NT2/D1 (cell line): ENCODE measurements around the gene SCLY.
A peak's percentile ranks its signal among the peaks of the same experiment; 100 is the strongest.

ENCODE experiments used
- DNase-seq: peaks from one replicate; pipeline ENCODE4 v3.0.0-alpha.2; 2011; ENCODE audit warnings: low read depth, low spot score
- H3K27me3 ChIP-seq: 2 replicates; pipeline ENCODE4 v1.6.0; 2011; ENCODE audit warnings: mild to moderate bottlenecking; ENCODE audit not compliant: insufficient read length, insufficient read depth
- H3K36me3 ChIP-seq: 2 replicates; pipeline ENCODE4 v1.6.1; 2011; ENCODE audit warnings: mild to moderate bottlenecking, low read length, mixed read lengths; ENCODE audit not compliant: insufficient read depth, insufficient read length
- H3K4me1 ChIP-seq: 2 replicates; pipeline ENCODE4 v1.5.1; 2011; ENCODE audit not compliant: insufficient read depth, insufficient read length
- H3K4me3 ChIP-seq: 2 replicates; pipeline ENCODE4 v1.5.1; 2011; ENCODE audit warnings: low read depth; ENCODE audit not compliant: insufficient read length
- H3K9ac ChIP-seq: 2 replicates; pipeline ENCODE4 v1.6.0; 2011; ENCODE audit warnings: low read depth; ENCODE audit not compliant: insufficient read length
- H3K9me3 ChIP-seq: 2 replicates; pipeline ENCODE4 v1.5.1; 2011; ENCODE audit warnings: mild to moderate bottlenecking, low read length; ENCODE audit not compliant: insufficient read depth
- SUZ12 ChIP-seq: IDR thresholded peaks from 2 replicates; pipeline ENCODE4 v1.6.1; 2011; ENCODE audit not compliant: insufficient read length, insufficient read depth; ENCODE audit errors: extremely low read depth
- YY1 ChIP-seq: IDR thresholded peaks from 2 replicates; pipeline ENCODE4 v1.6.1; 2011; ENCODE audit not compliant: insufficient read length, insufficient read depth
- ZNF274 ChIP-seq: IDR thresholded peaks from 2 replicates; pipeline ENCODE4 v1.6.1; 2011; ENCODE audit warnings: mild to moderate bottlenecking, low read depth, low read length

The SCLY gene

DNA sequence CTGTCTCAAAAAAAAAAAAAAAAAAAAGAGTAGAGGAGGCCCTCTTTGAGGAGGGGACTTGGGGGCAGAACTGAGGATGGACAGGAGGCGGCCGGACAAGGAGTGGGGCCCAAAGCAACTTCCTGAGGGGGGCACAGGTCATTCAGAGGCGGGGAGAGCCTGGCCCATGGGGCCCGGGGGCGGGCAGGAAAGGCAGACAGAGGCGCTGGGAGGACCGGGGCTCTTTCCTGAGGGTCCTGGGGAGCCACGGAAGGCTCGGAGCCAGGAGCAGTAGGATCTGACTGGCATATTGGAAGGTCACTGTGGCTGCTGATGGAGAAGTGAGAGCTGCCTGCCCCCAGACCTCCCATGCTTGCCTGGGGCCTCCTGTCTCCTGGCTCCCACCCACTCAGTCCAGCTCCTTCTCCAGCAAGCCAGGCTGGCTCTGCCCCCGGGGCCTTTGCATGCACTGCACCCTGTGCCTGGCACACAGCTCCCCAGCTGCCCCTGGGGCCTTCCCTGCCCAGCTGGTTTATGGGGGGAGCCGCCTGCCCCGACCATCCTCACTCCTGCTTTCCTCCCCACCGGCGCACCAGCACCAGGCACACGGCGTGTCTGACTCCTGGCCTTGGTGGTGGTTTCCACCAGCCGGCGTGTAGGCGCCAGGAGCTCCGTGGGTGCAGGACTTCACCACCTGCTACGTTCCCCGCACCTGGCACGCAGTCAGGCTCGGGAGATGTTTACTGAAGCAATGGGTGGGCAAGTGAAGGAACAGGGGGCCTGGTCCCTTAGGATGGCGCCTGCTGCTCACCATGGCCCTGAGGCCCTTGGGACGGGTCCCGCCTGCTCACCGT, 44.9 kb downstream of the SCLY start:
- Histone ChIP-seq H3K36me3 (no peaks in the 10 kb centered on the region), H3K9ac (peak overlapping the region; percentile 61), H3K9me3 (no peaks in the 10 kb centered on the region), H3K4me3 (no peak overlapping the region), H3K27me3 (no peaks in the 10 kb centered on the region), H3K4me1 (peaks cover 27% of the 10 kb centered on the region)
- DNase-seq = no peak
- TF ChIP-seq YY1 (no peak), ZNF274 (no peak), SUZ12 (no peak)

DNA sequence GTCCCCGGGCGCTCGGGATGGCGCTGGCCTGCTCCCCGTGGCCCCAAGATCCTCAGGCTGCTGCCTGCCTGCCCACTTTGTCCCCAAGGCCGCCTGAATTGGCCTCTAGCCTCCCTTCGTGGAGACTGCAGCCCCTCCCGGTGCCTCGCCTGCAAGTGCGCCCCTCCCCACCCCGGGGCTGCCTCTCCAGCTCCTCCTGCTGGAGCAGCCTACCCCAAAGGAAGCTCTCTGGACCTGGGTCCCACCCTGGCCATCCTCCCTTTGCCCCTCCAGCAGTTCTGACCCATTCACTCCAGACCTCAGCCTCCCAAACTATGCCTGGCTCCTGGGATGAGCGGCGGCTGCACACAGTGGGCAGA, 45.5 kb downstream of the SCLY start:
- no peaks in the 10 kb centered on the region for H3K9me3 ChIP-seq
- peak overlapping the region; percentile 61 for H3K9ac ChIP-seq
- no peak overlapping the region for H3K4me3 ChIP-seq
- DNase-seq = no peak
- H3K27me3 ChIP-seq = no peaks in the 10 kb centered on the region
- H3K36me3 ChIP-seq = no peaks in the 10 kb centered on the region
- H3K4me1 ChIP-seq = peaks cover 27% of the 10 kb centered on the region
- TF ChIP-seq SUZ12 (no peak), YY1 (no peak), ZNF274 (no peak)

DNA sequence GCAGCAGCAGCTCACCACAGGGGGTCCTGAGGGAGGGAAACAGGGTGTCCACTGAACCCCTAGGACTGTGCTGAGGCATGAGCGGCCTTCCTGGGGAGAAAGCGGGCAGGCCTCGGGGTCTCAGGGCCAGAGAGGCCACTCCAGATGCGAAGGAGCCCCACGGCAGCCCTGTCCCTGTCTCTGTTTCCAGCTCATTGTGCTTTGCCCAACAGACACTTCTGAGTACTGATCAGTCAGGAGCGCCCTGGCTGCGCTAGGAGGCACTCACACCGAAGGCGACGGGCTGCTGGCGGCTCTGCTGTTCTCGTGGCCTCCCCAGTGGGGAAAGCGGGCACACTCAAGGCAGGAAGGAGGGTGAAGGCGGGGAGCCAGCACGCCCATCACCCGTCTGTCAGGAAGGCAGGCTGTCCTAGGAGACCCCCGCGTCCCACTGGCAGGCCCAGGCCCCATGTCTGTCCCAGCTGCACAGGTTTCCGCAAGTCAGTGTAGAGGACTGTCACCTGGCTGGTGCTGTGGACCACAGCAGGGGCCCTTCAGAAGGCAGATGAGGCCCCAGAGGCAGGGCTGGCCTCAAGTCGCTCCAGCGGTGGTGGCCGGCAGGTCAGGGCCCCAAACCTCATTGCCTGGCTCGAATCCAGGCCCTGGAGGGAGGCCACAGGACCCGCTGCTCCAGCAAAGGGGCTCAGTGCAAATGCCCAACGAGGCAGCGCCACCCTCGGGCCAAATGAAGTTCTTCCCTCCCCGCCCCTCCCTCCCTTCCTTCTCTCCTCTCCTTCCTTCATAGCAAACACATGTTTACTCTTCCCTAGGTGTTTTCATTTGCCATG, 46.1 kb downstream of the SCLY start:
- H3K4me3 ChIP-seq = no peak overlapping the region
- H3K9ac ChIP-seq = no peak overlapping the region
- H3K9me3 ChIP-seq = no peaks in the 10 kb centered on the region; the same call in 1 of the 2 replicates
- DNase-seq = no peak
- no peaks in the 10 kb centered on the region for H3K36me3 ChIP-seq
- no peaks in the 10 kb centered on the region for H3K27me3 ChIP-seq
- TF ChIP-seq SUZ12 (no peak), ZNF274 (no peak), YY1 (no peak)
- H3K4me1 ChIP-seq = peaks cover 27% of the 10 kb centered on the region

DNA sequence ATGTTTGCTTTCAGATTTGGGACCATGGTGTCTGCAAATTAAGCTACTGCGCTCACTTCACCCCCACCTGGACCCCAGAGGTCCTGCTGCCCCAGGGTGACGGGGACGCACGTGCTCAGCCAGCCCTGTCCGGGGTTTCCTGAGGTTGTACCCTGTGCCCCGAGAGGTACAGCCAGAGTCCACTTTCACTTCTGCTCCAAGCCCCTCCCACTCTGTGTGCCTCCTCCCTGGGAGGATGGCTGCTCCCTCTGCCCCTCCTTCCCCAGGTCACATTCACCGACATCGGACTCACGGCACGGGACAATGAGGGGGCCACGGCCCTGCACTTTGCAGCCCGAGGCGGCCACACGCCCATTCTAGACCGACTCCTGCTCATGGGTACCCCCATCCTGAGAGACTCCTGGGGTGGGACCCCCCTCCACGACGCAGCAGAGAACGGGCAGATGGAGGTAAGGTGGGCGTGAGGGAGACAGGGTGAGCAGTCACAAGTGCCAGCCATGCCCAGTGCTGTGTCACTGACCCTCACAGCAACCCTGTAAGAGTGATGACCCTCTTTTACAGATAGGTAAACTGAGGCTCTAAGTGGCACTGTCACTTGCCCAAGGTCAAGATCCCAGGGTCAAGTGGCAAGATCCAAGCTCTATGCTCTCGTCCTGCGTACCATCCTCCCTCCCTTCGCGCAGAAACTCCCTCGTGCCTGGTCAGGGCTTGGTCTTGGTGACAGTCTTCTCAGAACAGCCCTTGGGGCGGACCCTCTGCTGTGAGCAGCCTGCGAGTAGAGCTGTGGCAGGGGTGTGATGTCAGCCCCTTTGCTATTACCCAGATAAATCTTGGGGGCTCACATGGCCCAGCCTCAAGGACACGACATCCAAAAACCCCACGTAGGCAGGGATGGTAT, 47.0 kb downstream of the SCLY start:
- Histone ChIP-seq H3K4me1 (peaks cover 27% of the 10 kb centered on the region), H3K27me3 (no peaks in the 10 kb centered on the region), H3K9ac (peak overlapping the region; percentile 70), H3K36me3 (no peaks in the 10 kb centered on the region), H3K9me3 (peaks cover 8% of the 10 kb centered on the region), H3K4me3 (no peak overlapping the region)
- DNase-seq = no peak
- TF ChIP-seq SUZ12 (no peak), YY1 (no peak), ZNF274 (no peak)

DNA sequence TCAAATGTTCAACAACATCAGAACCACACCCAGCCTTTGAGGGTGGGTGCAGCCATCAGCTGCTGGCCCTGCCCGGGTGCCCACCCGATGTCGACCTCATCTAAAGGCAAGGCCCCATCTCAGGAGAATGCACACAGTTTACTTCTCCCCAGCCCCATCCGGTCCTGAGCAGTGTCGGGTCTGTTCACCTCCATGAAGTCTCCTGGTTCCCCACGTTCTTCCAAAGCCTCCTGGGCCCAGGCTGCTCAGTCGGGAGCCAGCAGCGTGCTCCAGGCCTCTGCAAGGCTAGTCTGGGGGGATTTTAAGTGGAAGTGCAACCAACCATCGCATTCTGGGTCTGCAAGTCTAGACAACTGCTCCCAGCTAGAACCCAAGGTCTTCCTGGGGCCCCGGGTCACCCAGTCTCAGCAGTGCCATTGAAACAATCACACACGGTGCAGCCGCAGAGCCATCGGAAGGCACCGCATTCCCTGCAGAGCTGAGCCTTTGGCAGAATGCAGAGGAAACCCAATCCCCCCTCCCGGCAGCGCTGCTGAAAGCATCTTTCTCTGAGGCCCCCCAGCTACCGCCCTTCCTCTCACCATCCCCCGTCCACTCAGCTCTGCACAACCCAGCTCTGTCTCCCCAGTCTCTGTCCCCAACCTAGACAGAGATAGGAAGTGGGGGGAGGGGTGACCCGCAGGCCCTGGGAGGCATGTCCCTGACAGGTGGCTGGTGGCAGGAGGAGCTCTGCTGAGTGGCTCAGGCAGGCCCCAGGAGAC, 47.8 kb downstream of the SCLY start:
- Histone ChIP-seq H3K36me3 (no peaks in the 10 kb centered on the region), H3K4me3 (no peak overlapping the region), H3K4me1 (peaks cover 27% of the 10 kb centered on the region), H3K27me3 (no peaks in the 10 kb centered on the region), H3K9ac (peak overlapping the region; percentile 42), H3K9me3 (peaks cover 13% of the 10 kb centered on the region)
- TF ChIP-seq ZNF274 (no peak), YY1 (no peak), SUZ12 (no peak)
- no peak for DNase-seq

DNA sequence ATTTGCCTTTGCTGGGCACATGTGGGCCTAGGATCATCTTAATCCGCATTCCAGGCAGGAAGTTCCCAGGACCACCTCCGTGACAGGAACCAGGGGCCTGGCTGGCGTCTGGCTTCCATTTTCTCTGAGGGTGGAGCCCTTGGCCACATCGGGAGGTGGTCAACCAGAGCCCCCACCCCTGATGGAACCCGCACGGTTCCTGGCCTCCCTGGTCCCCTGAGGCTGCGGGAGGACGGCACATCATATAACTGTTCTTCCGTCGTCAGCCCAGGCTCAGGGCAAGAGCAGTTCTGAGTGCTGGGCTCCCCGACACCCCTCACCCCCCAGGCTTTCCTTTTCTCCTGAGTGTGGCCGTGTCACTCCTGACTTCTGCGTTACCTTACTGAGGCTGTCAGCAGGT, 52.8 kb downstream of the SCLY start:
- Histone ChIP-seq H3K4me3 (no peak overlapping the region), H3K9ac (no peak overlapping the region)

More for the DNA sequence above, 52.8 kb downstream of the SCLY start:
- Histone ChIP-seq H3K27me3 (peaks cover 18% of the 10 kb centered on the region), H3K9me3 (peaks cover 13% of the 10 kb centered on the region), H3K36me3 (no peaks in the 10 kb centered on the region), H3K4me1 (peaks cover 2% of the 10 kb centered on the region)
- no peak for DNase-seq
- TF ChIP-seq YY1 = no peak
- no peak for TF ChIP-seq SUZ12
- TF ChIP-seq ZNF274 = no peak
